Neural progenitor cell (in vitro differentiated cells): ENCODE measurements around the gene ZNF660. TPM values are rescaled to one million over a fixed set of nuclear protein-coding genes. Genes with fewer than 3 reads are reported as not detected.
"Not testable (repeated sequence)": the region's sequence is repeated elsewhere in the genome, so short reads cannot be mapped to it uniquely, and the experiment has no call there.

Source experiments
- DNase-seq: peaks from one replicate; pipeline ENCODE4 v3.0.0-alpha.2; 2016; ENCODE audit warnings: low spot score
- H2AFZ ChIP-seq: fragments of 200-600 bp; sonication (generic); replicated peaks from 2 replicates; pipeline ENCODE4 v1.6.1; 2016; ENCODE audit warnings: antibody characterized with exemption
- H3F3A ChIP-seq: fragments of 200-600 bp; sonication (generic); 2 replicates; pipeline ENCODE4 v1.6.1; 2016; ENCODE audit warnings: antibody characterized with exemption, low read depth
- H3K27ac ChIP-seq: fragments of 200-600 bp; sonication (generic); 2 replicates; pipeline ENCODE4 v1.5.1; 2016; ENCODE audit warnings: mild to moderate bottlenecking
- H3K27me3 ChIP-seq: fragments of 200-600 bp; sonication (generic); 2 replicates; pipeline ENCODE4 v1.6.1; 2016; ENCODE audit warnings: mild to moderate bottlenecking, moderate library complexity
- H3K36me3 ChIP-seq: fragments of 200-600 bp; sonication (generic); 2 replicates; pipeline ENCODE4 v1.5.1; 2016
- H3K4me1 ChIP-seq: fragments of 200-600 bp; sonication (generic); 2 replicates; pipeline ENCODE4 v1.6.1; 2016; ENCODE audit warnings: mixed run types
- H3K4me2 ChIP-seq: fragments of 200-600 bp; sonication (generic); 2 replicates; pipeline ENCODE4 v1.6.1; 2016
- H3K4me3 ChIP-seq: fragments of 200-600 bp; sonication (generic); 2 replicates; pipeline ENCODE4 v1.5.1; 2016
- H3K79me2 ChIP-seq: fragments of 200-600 bp; sonication (generic); 2 replicates; pipeline ENCODE4 v1.6.1; 2016; ENCODE audit warnings: low read depth
- H3K9ac ChIP-seq: fragments of 200-600 bp; sonication (generic); 2 replicates; pipeline ENCODE4 v1.6.1; 2016
- H3K9me3 ChIP-seq: fragments of 200-600 bp; sonication (generic); 2 replicates; pipeline ENCODE4 v1.5.1; 2016; ENCODE audit warnings: low read depth
- H4K20me1 ChIP-seq: fragments of 200-600 bp; sonication (generic); 2 replicates; pipeline ENCODE4 v1.6.1; 2016; ENCODE audit warnings: low read depth
- H3K27ac Mint-ChIP-seq: 3 replicates; pipeline ENCODE4 v1.8.0; 2021; ENCODE audit warnings: mixed read lengths
- H3K27me3 Mint-ChIP-seq: 2 replicates; pipeline ENCODE4 v1.8.0; 2022; ENCODE audit warnings: low read depth, mild to moderate bottlenecking, inconsistent platforms, moderate library complexity, mixed read lengths; ENCODE audit not compliant: insufficient read depth
- H3K36me3 Mint-ChIP-seq: 3 replicates; pipeline ENCODE4 v1.8.0; 2021; ENCODE audit warnings: mixed read lengths
- H3K4me1 Mint-ChIP-seq: 3 replicates; pipeline ENCODE4 v1.8.0; 2021; ENCODE audit warnings: mixed read lengths
- H3K4me3 Mint-ChIP-seq: 3 replicates; pipeline ENCODE4 v1.8.0; 2021; ENCODE audit warnings: mild to moderate bottlenecking, moderate library complexity, mixed read lengths
- H3K9me3 Mint-ChIP-seq: 3 replicates; pipeline ENCODE4 v1.8.0; 2020; ENCODE audit warnings: mixed read lengths
- EZH2 ChIP-seq: fragments of 200-600 bp; sonication (generic); IDR thresholded peaks from 2 replicates; pipeline ENCODE4 v1.6.1; 2017; ENCODE audit warnings: antibody characterized with exemption, mild to moderate bottlenecking, moderate library complexity
- EZH2phosphoT487 ChIP-seq: fragments of 200-600 bp; sonication (generic); IDR thresholded peaks from 2 replicates; pipeline ENCODE4 v1.6.1; 2017; ENCODE audit warnings: antibody characterized with exemption
- total RNA-seq: library from RNA; depleted of rRNA; stranded (reverse); fragments of >200 nt; gene quantifications from 2 replicates; pipeline ENCODE4 v1.2.3, GENCODE V29; 2015; ENCODE audit warnings: low replicate concordance
- TF ChIP-seq, protein P1 (sequence below): fragments of 200-600 bp; sonication (generic); IDR thresholded peaks from 2 replicates; pipeline ENCODE4 v1.5.1; 2017; ENCODE audit warnings: antibody characterized with exemption, mild to moderate bottlenecking

ZNF660 gene
- total RNA-seq, 1 donor from 2014 or later: 26.7 TPM

- H3K4me1 Mint-ChIP-seq: no peaks in the 10 kb centered on the region
- H3K27me3 ChIP-seq: no peaks in the 10 kb centered on the region
- H3K79me2 ChIP-seq: no peaks in the 10 kb centered on the region
- H2AFZ ChIP-seq: no peak overlapping the region
- H3K4me3 ChIP-seq: no peak overlapping the region
- H4K20me1 ChIP-seq: no peaks in the 10 kb centered on the region
- H3F3A ChIP-seq: no peaks in the 10 kb centered on the region
- no peaks in the 10 kb centered on the region for H3K9me3 ChIP-seq
- H3K4me3 Mint-ChIP-seq: no peak overlapping the region
- peaks cover 47% of the 10 kb centered on the region for H3K9me3 Mint-ChIP-seq
- H3K27me3 Mint-ChIP-seq: no peaks in the 10 kb centered on the region
- no peak for DNase-seq
- H3K4me1 ChIP-seq: no peaks in the 10 kb centered on the region
- no peak overlapping the region for H3K27ac Mint-ChIP-seq
- peaks cover 28% of the 10 kb centered on the region for H3K36me3 ChIP-seq
- H3K36me3 Mint-ChIP-seq: peaks cover 64% of the 10 kb centered on the region
- H3K27ac ChIP-seq: no peak overlapping the region
- no peak for TF ChIP-seq EZH2phosphoT487
- no peak for TF ChIP-seq EZH2
- TF ChIP-seq, protein P1, sequence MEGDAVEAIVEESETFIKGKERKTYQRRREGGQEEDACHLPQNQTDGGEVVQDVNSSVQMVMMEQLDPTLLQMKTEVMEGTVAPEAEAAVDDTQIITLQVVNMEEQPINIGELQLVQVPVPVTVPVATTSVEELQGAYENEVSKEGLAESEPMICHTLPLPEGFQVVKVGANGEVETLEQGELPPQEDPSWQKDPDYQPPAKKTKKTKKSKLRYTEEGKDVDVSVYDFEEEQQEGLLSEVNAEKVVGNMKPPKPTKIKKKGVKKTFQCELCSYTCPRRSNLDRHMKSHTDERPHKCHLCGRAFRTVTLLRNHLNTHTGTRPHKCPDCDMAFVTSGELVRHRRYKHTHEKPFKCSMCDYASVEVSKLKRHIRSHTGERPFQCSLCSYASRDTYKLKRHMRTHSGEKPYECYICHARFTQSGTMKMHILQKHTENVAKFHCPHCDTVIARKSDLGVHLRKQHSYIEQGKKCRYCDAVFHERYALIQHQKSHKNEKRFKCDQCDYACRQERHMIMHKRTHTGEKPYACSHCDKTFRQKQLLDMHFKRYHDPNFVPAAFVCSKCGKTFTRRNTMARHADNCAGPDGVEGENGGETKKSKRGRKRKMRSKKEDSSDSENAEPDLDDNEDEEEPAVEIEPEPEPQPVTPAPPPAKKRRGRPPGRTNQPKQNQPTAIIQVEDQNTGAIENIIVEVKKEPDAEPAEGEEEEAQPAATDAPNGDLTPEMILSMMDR: no peak
- no peak overlapping the region for H3K4me2 ChIP-seq
- no peak overlapping the region for H3K9ac ChIP-seq
These were observed 13.7 kb upstream of the ZNF660 start for GRCh38 chr3:44571024-44571423.

- H3K27me3 Mint-ChIP-seq: no peaks in the 10 kb centered on the region
- Histone ChIP-seq H3K36me3 (peaks cover 5% of the 10 kb centered on the region), H3K79me2 (no peaks in the 10 kb centered on the region), H4K20me1 (no peaks in the 10 kb centered on the region), H3K27ac (no peak overlapping the region), H3K4me3 (no peak overlapping the region), H3K27me3 (no peaks in the 10 kb centered on the region), H3K4me2 (no peak overlapping the region), H3K9ac (no peak overlapping the region), H3K4me1 (no peaks in the 10 kb centered on the region), H3K9me3 (no peaks in the 10 kb centered on the region), H2AFZ (no peak overlapping the region), H3F3A (no peaks in the 10 kb centered on the region)
- no peak overlapping the region for H3K4me3 Mint-ChIP-seq
- no peak for DNase-seq
- H3K27ac Mint-ChIP-seq: no peak overlapping the region
- peaks cover 40% of the 10 kb centered on the region for H3K36me3 Mint-ChIP-seq
- no peak for TF ChIP-seq EZH2
- TF ChIP-seq, protein P1: no peak
- TF ChIP-seq EZH2phosphoT487: no peak
- H3K4me1 Mint-ChIP-seq: no peaks in the 10 kb centered on the region
- H3K9me3 Mint-ChIP-seq: peaks cover 13% of the 10 kb centered on the region
These were observed 8.2 kb upstream of the ZNF660 start for GRCh38 chr3:44576613-44577012.

GRCh38 chr3:44577354-44577952, 7.3 kb upstream of the ZNF660 start:
- not testable (repeated sequence) for H3F3A ChIP-seq, H3K4me3 ChIP-seq, H3K27ac Mint-ChIP-seq, H3K27me3 ChIP-seq, H3K9ac ChIP-seq, H3K36me3 ChIP-seq, H3K79me2 ChIP-seq, H3K4me3 Mint-ChIP-seq, H3K9me3 ChIP-seq, H3K27ac ChIP-seq, H3K27me3 Mint-ChIP-seq, H3K4me1 ChIP-seq, H3K9me3 Mint-ChIP-seq, H3K4me1 Mint-ChIP-seq, H3K4me2 ChIP-seq, DNase-seq, H4K20me1 ChIP-seq, H2AFZ ChIP-seq
- H3K36me3 Mint-ChIP-seq: peaks cover 33% of the 10 kb centered on the region

- H3K9me3 Mint-ChIP-seq, DNase-seq, H4K20me1 ChIP-seq, H3K9me3 ChIP-seq, H3K9ac ChIP-seq, H3K27ac ChIP-seq, H3K27me3 Mint-ChIP-seq, H3K4me1 ChIP-seq, H3K79me2 ChIP-seq, H3K36me3 ChIP-seq, H3K4me2 ChIP-seq, H3F3A ChIP-seq, H3K4me1 Mint-ChIP-seq, H2AFZ ChIP-seq, H3K27me3 ChIP-seq, H3K27ac Mint-ChIP-seq, H3K4me3 ChIP-seq: not testable (repeated sequence)
- Mint-ChIP-seq H3K36me3 (peaks cover 27% of the 10 kb centered on the region), H3K4me3 (peak overlapping the region; percentile 30)
These were observed 6.4 kb upstream of the ZNF660 start for GRCh38 chr3:44578316-44578715.

GRCh38 chr3:44578924-44579515, 5.7 kb upstream of the ZNF660 start:
- not testable (repeated sequence) for H3K36me3 ChIP-seq, H3K4me1 Mint-ChIP-seq, H3K4me1 ChIP-seq, H2AFZ ChIP-seq, H4K20me1 ChIP-seq, H3K9ac ChIP-seq, H3K27me3 ChIP-seq, H3K9me3 Mint-ChIP-seq, H3K4me2 ChIP-seq, H3K27ac ChIP-seq, H3K27me3 Mint-ChIP-seq, H3K9me3 ChIP-seq, H3K79me2 ChIP-seq, H3K4me3 ChIP-seq, H3K27ac Mint-ChIP-seq, H3F3A ChIP-seq, DNase-seq
- Mint-ChIP-seq H3K4me3 (peak overlapping the region; percentile 30), H3K36me3 (peaks cover 27% of the 10 kb centered on the region)

DNA sequence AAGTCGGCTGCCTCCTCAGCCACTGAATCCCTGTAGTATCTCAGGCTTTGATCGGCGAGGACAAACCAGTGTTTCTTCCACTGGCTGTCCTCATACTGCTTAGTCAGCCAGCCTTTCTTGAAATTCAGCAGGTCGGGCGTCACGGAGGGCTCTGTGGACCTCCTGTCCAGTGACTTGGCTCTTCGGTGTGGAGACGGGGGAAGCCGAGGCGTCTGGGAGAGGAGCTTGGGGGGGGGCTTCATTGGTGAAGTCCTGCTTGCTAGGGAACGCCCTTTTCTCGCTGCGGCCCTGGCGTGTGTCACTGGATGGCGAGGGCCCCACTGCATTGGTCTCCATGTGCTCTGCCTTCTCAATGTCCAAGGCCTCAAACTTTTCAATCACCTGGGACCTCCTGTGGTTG, 5.0 kb upstream of the ZNF660 start:
- not testable (repeated sequence) for H3K27ac ChIP-seq, H3K27me3 ChIP-seq, H4K20me1 ChIP-seq, H2AFZ ChIP-seq, H3K4me2 ChIP-seq, H3K9me3 ChIP-seq, H3K27ac Mint-ChIP-seq, H3K36me3 ChIP-seq, DNase-seq, H3K4me3 ChIP-seq, H3K4me1 ChIP-seq, H3K9me3 Mint-ChIP-seq, H3K9ac ChIP-seq, H3K27me3 Mint-ChIP-seq, H3K4me3 Mint-ChIP-seq, H3F3A ChIP-seq, H3K79me2 ChIP-seq, H3K4me1 Mint-ChIP-seq
- H3K36me3 Mint-ChIP-seq: peaks cover 24% of the 10 kb centered on the region
